ENCODE results near the gene SCRN1.

- TF ChIP-seq, protein P1, sequence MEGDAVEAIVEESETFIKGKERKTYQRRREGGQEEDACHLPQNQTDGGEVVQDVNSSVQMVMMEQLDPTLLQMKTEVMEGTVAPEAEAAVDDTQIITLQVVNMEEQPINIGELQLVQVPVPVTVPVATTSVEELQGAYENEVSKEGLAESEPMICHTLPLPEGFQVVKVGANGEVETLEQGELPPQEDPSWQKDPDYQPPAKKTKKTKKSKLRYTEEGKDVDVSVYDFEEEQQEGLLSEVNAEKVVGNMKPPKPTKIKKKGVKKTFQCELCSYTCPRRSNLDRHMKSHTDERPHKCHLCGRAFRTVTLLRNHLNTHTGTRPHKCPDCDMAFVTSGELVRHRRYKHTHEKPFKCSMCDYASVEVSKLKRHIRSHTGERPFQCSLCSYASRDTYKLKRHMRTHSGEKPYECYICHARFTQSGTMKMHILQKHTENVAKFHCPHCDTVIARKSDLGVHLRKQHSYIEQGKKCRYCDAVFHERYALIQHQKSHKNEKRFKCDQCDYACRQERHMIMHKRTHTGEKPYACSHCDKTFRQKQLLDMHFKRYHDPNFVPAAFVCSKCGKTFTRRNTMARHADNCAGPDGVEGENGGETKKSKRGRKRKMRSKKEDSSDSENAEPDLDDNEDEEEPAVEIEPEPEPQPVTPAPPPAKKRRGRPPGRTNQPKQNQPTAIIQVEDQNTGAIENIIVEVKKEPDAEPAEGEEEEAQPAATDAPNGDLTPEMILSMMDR (IDR thresholded peaks at IDR 0.05; ENCODE audit: poor library complexity, severe bottlenecking), result no peak
- TF ChIP-seq EZH2 (IDR thresholded peaks at IDR 0.05; ENCODE audit: borderline replicate concordance, insufficient read depth, low read length, poor library complexity, severe bottlenecking), result no peak
- no peak for TF ChIP-seq REST (IDR thresholded peaks at IDR 0.05; ENCODE audit: borderline replicate concordance)
- TF ChIP-seq RAD21 (conservative IDR thresholded peaks at IDR 0.05), result no peak
- TF ChIP-seq TAF1 (IDR thresholded peaks at IDR 0.05; ENCODE audit: low read depth), result no peak
These were observed 107.1 kb downstream of the SCRN1 start for GRCh38 chr7:29882481-29882880.

Data from neural cell (in vitro differentiated cells).